HG02588 (cell line): ENCODE data around the gene NINJ1.
A peak's percentile ranks its signal among the peaks of the same experiment; 100 is the strongest.
"Not testable (repeated sequence)": the region's sequence is repeated elsewhere in the genome, so short reads cannot be mapped to it uniquely, and the experiment has no call there.

Experiments used
- ATAC-seq: cut with Tn5 transposase; IDR thresholded peaks from one replicate; pipeline ENCODE4 v1.9.1; 2021; ENCODE audit warnings: mild to moderate bottlenecking, moderate library complexity; ENCODE audit not compliant: unreplicated experiment

NINJ1 gene

DNA sequence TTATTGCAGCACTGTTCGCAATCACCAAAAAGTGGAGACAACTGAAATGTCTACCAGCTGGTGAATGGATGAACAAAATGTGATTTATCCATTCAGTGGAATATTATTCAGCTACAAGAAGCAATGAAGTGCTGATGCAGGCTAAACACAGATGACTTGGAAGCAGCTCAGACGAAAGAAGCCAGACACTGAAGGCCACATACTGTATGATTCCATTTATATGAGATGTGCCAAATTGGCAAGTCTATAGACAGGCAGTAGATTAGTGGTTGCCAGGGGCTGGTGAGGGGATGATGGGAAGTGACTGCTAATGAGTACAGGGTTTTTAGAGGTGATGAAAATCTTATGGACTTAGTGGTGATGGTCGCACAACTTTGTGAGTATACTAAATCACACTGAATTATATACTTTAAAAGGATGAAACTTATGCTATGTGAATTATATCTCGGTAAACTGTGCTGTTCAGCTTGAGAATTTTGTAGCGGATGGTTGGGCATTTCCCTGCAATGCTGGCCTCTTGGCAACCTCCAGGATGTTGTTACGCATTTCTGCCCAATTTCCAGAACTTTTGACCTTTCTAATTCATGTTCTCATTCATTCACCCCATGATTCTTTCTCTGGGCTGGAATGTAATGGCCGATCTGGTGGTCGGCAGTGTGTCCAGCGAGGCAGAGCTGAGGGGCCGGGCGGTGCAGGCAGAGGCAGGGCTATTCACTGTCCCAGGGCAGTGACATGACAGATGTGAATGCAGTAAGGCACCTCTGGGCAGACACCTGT is 27.9 kb upstream of the NINJ1 start:
- ATAC-seq, result no peak

DNA sequence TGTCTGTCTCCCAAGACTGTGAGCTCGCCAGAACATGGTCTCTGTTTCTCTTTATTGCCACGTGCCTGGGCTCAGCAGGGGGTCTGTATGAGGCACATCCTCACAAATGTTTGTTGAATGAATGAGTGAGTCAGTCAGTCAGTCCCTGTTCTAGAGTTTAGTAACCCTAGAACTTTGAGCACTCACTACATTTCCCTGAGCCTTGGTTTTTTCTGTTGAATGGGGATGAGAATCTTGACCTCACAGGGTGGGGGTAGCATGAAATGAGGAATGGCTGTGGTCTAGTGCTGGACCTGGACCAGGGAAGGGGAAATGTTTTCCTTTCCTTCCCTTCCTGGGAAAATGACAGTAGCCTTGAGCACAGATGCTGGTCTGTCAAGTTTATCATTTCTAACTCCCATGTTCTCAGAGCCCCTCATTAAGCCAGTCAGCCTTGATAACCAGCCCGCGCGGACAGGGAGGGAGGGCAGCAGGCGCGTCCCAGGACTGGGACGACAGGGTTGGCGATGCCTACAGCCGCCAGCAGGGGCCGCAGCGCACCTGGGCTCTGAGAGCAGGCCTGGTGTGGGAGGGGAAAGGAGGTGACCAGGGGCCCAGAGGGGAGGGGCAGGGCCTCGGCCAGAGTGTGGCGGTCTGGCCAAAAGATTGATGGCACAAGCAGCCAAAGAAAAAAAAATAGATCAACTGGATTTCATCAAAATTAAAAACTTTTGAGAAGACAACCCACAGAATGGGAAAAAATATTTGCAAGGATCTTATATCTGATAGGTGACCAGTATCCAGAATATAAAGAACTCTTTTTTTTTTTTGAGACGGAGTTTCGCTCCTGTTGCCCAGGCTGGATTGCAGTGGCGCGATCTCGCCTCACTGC is 25.8 kb upstream of the NINJ1 start:
- peak; percentile 88 for ATAC-seq

DNA sequence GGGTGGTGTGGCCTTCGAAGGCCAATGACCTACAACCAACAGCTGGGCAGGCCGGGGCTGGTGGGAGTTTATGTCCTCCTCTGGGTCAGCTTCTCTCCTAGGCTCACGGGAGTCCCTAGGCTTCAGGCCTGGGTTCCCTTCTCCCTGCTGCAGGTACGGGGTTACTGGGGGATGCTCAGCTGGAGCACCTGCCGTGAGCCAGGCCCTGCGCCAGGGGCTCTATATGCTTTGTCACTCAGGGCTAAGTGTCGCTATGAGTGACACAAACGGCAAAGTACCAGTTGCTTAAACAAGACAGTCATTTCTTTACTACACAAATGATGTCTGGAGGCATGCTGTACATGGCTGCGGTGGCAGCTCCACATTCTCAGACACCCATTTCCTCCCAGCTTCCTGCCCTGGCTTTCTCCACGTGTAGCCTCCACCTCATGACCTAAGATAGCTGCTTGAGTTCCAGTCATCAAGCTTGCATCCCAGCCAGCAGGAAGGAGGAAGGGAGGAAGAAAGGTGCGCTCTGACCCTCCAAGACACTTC is 22.5 kb upstream of the NINJ1 start:
- ATAC-seq, result no peak

DNA sequence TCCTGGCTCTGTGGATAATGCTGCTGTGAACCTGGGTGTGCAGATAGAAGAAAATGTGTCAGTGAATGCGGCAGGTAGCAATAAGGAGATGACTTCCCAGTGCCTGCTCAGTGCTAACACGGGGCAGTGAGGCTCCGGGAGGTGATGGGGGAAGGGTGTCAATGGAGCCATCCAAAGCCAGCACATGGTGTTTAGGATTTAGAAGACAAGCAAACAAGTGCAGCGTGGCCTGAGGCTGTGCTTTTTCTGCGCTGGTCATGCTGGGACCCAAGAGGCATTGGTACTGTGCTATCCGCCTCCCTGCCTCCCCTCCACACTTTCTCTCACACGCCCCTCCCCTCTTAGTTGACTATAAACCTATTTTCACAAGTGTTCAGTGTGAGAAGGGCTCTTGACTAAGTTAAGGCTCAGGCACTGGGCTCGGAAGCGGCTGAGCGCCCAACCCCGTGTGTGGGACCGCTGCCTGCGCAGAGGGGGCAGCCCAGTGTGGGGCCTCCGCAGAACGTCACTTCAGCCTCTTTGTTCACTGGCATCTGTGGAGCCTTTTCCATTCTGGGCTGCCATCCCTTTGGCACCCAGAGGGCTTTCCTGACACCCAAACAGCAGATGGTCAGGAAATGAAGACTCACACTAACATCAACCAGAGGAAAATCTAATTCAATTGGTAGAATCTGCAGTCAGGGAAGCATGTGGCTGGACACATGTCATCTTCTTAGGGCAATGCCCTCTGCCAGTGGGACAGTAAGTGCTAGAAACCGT is 21.8 kb upstream of the NINJ1 start:
- no peak for ATAC-seq

DNA sequence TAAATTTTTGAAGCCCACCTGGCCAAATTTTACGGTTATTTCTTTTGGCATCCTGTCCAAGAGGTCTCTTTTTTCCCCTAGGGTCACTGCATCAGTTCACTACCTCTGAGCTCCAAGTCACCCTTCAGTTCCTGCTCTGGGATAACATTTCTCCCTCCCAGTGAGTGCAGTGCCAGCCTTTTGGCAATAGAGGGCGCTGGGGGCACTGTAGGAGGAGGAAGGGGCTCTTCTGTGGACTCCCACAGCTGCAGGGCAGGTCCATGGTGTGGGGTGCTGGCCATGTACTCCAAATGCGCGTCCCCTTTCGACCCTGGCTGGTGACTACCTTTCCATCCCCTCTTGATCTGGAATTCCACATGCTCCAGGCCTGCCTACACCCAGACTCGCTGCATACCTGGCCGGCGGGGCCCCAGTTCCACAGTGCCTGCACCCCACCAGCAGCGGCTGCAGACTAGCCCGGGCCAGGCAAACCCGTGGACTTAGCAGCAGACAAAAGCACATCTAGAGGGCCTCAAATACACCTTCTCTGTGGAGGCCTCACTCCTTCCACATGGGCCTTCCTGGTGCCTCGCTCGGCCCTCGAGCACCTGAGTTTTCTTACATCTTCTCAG is 20.3 kb upstream of the NINJ1 start:
- ATAC-seq, result no peak

DNA sequence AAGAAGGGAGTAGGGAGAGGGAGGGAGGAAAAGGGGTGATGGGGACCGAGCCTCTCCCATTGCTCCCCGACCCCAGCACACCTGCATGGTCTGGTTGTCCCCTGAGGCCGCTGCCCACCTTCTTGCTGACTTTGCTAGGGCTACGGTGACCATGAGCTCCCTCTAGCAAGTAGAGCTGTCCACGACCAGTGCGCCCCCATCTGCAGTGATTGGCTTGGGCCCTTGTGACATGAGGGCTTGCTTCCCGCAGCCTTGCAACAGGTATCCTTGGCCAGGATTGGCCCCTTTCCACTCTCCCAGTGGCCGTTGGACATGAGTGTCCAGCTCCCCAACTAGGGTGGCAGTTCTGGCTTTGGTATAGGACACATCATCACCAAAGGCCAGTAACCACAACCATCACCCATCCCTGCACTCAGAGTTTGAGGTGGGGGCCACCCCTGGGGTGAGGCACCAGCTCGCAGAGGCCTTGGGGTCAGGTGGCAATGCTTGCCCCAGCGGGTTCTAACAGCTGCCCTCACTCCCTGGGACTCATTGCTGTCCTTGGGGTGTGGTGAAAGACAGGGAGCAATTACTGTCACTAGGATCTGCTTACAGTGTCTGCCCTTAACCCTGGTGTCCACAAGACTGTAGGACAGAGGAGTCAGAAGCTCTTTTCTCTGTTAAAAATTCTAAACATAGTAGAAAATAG is 17.2 kb upstream of the NINJ1 start:
- no peak for ATAC-seq

DNA sequence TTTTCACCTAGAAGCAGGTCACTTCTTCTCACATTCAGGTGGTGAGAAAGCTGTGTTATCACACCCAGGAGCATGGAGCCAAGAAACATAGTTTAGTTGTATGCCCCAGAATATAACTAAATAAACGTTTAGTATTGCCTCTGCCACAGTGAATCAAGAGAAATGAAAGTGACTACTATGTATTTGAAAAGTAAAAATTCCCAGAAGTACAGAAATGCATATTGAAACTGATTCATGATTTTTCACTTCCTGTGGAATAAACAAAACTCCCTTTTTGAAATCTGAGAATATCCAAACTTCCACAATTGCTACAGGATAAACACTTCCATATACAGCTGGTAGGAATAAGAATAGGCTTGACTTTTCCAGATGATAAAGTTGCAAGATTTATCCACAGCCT is 15.3 kb upstream of the NINJ1 start:
- no peak for ATAC-seq

DNA sequence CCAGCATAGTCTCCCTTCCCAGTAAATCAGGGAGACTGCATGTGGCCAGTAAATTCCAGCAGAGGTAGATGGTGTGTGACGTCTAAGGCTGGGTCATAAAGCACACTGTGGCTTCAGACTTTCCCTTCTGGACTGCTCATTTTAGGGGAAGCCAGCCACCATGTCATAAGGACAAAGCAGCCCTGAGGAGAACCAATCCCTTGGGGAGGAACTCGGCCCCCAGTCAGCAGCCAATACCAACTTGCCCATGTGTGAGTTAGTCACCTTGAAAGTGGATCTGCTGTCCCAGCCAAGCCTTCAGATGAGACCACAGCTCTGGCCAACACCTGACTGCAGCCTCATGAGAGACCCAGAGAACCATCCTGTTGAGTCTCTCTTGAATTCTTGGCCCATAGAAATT is 14.7 kb upstream of the NINJ1 start:
- ATAC-seq, result no peak

DNA sequence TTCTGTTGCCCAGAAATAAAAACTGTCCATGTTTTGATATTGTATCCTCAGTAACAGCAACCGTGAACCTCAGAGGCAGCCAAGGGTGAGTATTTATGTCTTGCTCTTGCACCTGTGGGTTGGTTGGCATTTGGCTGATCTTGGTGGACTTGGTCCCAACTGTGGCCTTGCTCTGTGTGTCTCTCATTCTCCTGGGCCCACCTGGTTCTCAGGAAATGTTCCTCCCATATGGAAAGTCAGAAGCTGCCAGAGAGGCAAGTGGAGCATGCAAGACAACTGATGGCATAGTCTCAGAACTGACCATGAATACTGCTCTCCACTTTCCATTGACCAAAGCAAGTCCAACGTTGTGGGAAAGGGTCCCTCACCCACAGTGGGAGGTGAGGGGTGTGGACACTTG is 13.6 kb upstream of the NINJ1 start:
- no peak for ATAC-seq

DNA sequence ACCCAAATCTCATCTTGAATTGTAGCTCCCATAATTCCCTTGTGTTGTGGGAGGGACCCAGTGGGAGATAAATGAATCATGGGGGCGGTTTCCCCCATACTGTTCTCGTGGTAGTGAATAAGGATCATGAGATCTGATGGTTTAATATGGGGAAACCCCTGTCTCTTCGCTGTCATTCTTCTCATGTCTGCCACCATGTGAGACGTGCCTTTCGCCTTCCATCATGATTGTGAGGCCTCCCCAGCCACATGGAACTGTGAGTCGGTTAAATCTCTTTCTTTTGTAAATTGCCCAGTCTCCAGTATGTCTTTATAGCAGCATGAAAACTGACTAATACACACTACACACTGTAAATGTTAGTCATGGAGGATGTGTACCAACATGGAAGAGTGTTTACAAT is 12.6 kb upstream of the NINJ1 start:
- not testable (repeated sequence) for ATAC-seq

DNA sequence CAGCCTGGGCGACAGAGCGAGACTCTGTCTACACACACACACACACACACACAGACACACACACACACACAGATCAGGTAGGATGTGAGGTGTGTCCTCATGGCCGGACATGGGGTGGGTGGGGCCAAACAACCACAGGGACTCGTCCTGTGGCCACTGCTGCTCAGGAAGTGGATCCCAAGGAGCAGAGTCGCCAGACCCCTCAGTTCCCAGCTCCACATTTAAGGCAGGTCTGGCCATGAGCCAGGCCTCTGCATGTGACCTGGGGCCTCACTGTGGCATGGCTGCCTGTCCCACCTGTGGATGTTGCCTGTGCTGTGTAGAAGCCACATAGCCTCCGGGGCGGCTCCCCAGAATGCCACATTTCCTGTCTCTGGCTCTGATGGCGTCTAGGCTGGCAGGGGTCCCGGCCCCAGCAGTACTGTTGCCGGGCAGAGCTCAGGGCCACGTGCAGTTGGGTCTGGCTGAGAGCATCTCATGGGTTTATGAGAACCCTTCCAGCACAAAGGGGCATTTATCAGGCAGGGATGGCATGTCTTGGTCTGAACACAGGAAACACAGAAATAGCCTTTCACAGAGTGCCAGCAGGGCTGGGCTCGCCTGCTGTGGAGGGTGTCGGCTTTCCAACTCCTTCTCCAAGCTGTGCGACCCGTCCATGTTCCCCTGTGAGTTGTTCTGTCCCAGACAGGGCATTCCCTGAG is 9.9 kb upstream of the NINJ1 start:
- no peak for ATAC-seq

DNA sequence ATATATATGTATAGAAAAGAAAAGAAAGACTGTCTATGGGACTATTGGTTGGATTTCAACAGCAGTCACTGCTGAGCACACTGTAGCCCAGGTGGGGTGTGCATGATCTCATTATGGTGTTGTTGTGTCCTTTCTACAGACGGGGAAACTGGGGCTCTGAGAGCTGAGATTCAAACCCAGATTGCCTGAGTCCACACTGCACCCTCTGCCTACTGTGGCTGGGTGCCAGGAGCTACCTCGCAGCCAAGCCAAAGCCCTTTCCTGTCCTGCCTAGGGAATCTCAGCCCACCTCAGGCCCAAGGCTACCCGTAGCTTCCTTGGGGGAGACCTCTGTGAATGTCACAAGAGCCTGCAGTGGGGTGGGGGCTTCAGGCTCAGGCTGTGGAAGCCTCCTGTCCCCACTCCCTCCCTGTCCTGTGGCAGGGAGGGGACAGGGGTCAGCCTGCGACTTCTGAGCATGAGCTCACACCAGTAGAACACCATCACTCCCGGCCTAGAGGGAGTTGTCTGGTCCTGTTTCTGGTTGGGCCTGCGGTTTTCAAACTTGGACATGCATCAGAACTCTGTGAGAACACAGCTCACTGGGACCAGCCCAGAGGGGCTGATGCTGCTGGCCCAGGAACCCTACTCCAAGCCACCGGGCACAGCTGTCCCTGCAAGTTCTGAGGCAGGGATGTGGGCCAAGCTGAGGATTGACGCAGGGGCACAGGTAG is 7.9 kb upstream of the NINJ1 start:
- no peak for ATAC-seq

DNA sequence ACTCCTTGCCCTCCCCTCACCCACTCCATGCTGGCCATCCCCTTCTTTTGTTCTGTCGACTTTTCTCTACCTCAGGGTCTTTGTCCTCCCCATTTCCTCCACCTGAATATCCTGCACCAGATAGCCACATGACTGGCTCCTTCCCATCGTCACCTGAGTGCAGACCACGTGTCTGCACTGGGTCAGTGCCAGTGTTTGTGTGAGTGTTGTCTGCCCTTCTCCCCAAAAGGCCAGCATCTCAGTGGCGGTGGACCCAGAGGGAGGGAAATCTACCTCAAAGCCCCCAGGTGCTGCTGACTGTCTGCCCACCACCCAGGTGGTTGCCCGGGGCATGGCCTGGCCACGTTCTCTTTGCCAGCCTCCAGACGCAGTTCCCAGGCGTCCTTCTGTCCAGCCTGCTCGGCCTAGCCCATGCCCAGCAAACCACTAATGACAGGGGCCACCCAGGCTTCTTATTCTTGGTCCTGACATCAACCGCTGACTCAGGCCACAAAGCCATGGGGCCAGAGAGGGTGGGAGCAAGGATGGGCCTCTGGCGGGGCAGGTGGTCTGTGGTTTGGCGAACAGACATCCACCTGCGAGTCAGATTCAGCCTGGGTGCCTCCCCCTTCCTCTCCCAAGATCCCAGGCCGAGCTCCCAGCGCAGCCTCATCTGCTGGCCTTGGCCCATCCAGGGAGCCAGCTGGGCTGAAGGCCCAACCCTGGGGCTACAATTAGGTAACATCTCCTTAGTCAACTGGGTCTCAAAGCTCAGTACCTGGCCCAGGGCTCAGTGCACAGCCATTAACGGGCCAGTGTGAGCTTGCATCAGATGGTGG is 5.5 kb upstream of the NINJ1 start:
- no peak for ATAC-seq

DNA sequence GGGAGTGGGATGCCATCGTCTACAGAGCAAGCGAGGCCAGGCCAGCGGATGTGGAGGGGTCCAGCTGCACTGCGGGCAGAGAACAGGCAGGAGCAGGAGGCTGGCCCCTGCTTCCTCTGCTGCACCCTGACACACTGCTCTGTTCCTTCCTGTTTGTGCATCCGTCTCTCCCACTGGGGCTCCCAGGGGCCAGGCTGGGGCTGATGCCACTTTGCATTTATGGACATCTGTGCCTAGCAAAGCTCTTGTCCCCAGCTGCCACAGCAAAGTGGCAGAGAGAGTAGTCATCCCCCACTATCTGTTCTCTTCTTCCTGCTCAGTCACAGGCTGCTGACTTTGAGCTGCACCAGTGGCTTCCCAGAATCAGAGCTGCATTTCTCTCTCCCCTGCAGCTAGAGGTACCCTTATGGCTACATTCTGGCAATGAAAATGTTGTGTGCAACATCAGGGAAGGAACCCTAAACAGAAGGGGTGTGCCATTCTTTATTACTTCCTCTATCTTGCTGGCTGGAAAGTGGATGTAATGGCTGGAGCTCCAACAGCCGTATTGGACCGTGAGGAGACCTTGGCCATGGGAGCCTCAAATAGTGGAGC is 4.2 kb upstream of the NINJ1 start:
- ATAC-seq, result no peak

DNA sequence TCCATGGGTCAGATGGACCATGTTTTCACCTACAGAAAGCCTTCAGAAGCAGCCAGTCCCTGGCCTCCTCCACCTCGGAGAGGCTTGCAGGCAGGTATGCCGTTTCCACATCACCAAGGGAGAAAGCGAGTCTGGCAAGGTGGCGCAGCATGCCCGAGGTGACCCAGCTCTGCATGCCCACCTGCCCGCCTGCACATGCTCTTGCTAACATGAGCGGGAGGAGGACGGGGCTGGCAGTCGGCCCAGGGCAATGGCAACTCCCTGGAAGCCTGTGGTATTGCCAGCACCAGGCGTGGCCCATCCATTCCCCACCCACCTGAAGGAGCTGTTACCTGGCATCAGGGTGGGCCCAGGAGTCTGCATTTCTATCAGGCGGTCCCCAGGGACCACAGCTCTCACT is 3.3 kb upstream of the NINJ1 start:
- ATAC-seq, result no peak

DNA sequence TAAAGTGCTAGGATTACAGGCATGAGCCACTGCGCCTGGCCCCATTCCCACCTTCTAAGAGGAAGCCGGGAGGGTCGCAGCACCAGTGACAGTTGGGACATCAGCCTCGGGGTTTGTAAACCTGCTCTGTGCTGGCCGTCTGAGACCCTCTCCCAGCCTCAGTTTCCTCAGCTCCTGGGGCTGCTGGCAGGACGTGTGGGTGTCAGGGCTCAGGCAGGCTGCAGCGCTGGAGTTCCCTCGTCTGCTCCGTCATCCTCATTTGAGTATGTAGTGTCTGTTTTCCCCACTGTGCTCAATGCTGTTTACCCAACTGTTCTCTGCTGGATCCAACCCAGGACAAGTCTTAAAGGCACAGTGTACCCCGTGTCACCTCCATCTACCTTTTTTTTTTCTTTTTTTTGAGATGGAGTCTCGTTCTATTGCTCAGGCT is 2.0 kb upstream of the NINJ1 start:
- no peak for ATAC-seq

DNA sequence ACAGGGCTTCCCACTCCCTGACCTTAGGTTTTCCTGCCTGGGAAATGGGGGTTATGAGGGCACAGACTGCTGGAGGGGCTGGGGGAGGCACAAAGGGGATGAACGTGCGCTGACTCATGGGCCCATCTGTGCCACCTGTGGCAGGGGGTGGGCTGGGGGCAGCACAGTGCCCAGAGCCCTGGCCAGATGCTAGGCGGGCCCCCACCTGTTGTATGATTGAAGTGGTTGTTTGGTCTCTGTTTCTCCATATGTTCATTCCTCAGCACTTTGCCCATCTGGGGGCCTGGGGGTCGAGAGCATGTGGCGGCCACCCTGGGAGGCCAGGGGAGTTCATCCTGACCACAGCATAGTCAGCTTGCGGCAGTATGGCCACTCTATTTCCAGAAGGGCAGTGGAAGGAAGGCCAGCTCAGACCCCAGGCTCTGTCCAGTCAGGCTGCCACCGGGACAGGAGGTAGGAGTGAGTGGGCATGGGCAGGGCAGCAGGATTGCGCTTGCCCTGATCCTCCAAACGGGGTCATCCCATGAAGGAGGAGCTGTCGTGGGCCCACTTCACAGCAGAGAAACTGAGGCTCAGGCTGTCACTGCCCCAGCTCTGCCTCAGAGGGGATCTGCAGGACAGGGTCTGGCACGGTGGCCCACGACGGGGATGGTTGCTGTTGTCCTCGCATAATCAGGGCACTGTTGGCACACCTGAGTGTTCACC is 841 bp upstream of the NINJ1 start:
- no peak for ATAC-seq
